ENCODE data around the gene FAM151B. TPM values are rescaled to one million over a fixed set of nuclear protein-coding genes. Genes with fewer than 3 reads are reported as not detected.

FAM151B gene
- total and polyA plus RNA-seq, 2 of the 13 experiments (the other 11 are each of a cell fraction or from before 2014, with no cell fraction given), result 0.61 to 1.0 TPM

- TF ChIP-seq YEATS4 (CRISPR knock-in tag; IDR thresholded peaks at IDR 0.05; ENCODE audit: borderline replicate concordance) (peak; percentile 81), ZNF629 (CRISPR knock-in tag; conservative IDR thresholded peaks at IDR 0.05) (0 out of 2 replicates have a peak, but pooled peaks have one; percentile 11), HNRNPH1 (optimal IDR thresholded peaks at IDR 0.05; ENCODE audit: low read depth, low read length) (no peak), ZNF781 (CRISPR knock-in tag; IDR thresholded peaks at IDR 0.05; ENCODE audit: borderline replicate concordance, not compliant biosample characterization) (peak; percentile 79), CTCF (CRISPR knock-in tag; IDR thresholded peaks at IDR 0.05) (peak; percentile 69), NR2F6 (IDR thresholded peaks at IDR 0.05) (no peak), NR2F6 (CRISPR knock-in tag; IDR thresholded peaks at IDR 0.05) (peak; percentile 31; the same call in 1 of the 2 replicates), ZNF720 (CRISPR knock-in tag; IDR thresholded peaks at IDR 0.05) (no peak), ATF2 (CRISPR knock-in tag; IDR thresholded peaks at IDR 0.05) (peak; percentile 31; the same call in 1 of the 2 replicates), NCOA2 (CRISPR knock-in tag; IDR thresholded peaks at IDR 0.05) (no peak), ZNF367 (CRISPR knock-in tag; IDR thresholded peaks at IDR 0.05; ENCODE audit: borderline replicate concordance) (no peak), ZBTB3 (CRISPR knock-in tag; IDR thresholded peaks at IDR 0.05; ENCODE audit: borderline replicate concordance, low read depth) (no peak), SNAI1 (CRISPR knock-in tag; IDR thresholded peaks at IDR 0.05; ENCODE audit: borderline replicate concordance) (peak; percentile 66; the same call in 1 of the 2 replicates), ARNT2 (CRISPR knock-in tag; IDR thresholded peaks at IDR 0.05; ENCODE audit: low read depth) (peak; percentile 80), PRDM4 (CRISPR knock-in tag; IDR thresholded peaks at IDR 0.05; ENCODE audit: borderline replicate concordance) (no peak), ZNF101 (CRISPR knock-in tag; IDR thresholded peaks at IDR 0.05; ENCODE audit: borderline replicate concordance, low read depth) (no peak), THRA (CRISPR knock-in tag; IDR thresholded peaks at IDR 0.05; ENCODE audit: borderline replicate concordance) (no peak), PAWR (CRISPR knock-in tag; IDR thresholded peaks at IDR 0.05; ENCODE audit: borderline replicate concordance) (no peak), TBP (CRISPR knock-in tag; IDR thresholded peaks at IDR 0.05) (no peak), HOXA7 (CRISPR knock-in tag; IDR thresholded peaks at IDR 0.05) (no peak), ZNF17 (CRISPR knock-in tag; IDR thresholded peaks at IDR 0.05) (peak; percentile 63; the same call in 1 of the 2 replicates)
Observed at GRCh38 chr5:80487829-80488721, at the start of gene FAM151B (continued).

Measured in HepG2 (cell line).